Epidermal melanocyte (primary cell): ENCODE data around the gene ATP7A.
"Not testable (repeated sequence)": the region's sequence is repeated elsewhere in the genome, so short reads cannot be mapped to it uniquely, and the experiment has no call there.

Experiments used
- DNase-seq: peaks from one replicate; pipeline ENCODE4 v3.0.0; 2011; ENCODE audit warnings: low spot score; ENCODE audit not compliant: insufficient read length

ATP7A gene

DNA sequence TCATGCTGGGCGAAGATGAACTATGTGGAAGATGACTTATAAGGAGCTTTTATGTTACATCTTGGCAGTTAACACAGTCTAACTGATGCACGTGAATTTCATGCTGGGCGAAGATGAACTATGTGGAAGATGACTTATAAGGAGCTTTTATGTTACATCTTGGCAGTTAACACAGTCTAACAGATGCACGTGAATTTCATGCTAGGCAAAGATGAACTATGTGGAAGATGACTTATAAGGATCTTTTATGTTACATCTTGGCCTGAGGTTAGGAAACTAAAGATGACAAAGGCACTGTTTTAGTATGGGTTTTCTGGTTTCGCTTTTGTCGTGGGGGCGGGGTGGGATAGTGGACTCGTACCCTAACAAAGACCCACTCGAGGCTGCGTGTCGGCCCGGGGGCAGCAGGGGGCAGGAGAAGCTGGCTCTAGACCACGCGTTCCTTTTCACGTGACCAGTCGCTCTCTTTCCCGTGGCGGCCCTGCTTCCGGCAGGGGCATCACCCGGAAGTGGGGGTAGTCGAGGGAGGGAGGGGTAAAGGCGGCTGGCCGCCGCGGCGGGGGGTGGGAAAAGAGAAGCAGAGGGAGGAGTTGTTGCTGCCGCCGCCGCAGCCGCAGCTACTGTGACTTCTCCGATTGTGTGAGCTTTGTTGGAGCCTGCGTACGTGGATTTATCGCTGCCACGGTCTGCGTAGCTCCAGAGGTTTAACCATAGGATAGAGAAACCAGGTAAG lies at the start of gene ATP7A:
ATP7A (plus strand) TSS at position 586 of the 733 bp plus-strand sequence. CDS start 60,949 bp downstream, outside the sequence.
- DNase-seq, result peak; percentile 71

DNA sequence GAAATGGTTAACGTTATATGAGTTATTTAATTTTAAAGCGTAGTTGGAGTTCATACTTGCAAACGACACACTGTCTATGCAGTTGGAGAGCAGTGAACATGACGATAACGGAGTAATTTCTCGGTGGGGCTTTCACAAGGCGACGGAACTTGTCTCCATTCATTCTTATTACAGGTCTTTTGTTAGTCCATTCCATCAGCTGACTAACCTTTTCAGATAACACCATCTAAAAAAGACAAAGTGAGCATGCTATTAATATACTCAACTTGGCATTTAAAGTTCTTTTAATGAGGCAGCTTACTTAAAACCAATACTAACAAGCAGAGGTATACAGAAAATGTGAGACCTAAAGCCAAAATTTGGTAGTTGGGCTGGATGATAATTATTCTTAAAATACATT lies 35.1 kb upstream of the ATP7A start:
- no peak for DNase-seq

DNA sequence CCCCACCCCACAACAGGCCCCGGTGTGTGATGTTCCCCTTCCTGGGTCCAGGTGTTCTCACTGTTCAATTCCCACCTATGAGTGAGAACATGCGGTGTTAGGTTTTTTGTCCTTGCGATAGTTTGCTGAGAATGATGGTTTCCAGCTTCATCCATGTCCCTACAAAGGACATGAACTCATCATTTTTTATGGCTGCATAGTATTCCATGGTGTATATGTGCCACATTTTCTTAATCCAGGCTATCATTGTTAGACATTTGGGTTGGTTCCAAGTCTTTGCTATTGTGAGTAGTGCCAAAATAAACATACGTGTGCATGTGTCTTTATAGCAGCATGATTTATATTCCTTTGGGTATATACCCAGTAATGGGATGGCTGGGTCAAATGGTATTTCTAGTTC lies 29.1 kb upstream of the ATP7A start:
- not testable (repeated sequence) for DNase-seq

DNA sequence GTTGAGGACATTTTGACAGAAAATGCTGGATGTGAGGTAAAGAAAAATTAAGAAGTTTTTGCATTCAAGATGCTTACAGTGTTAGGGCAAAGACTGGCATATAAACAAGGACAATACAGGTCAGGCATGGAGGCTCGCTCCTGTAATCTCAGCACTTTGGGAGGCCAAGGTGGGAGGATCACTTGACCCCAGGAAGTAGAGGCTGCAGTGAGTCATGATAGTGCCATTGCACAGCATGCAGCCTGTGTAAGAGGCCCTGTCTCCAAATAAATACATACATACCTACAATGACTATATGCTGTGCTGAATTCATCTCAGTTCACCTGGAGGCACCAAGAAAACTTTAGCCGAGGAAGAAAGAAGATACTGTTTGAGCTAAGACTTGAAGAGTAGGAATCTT lies 17.6 kb upstream of the ATP7A start:
- DNase-seq, result no peak

DNA sequence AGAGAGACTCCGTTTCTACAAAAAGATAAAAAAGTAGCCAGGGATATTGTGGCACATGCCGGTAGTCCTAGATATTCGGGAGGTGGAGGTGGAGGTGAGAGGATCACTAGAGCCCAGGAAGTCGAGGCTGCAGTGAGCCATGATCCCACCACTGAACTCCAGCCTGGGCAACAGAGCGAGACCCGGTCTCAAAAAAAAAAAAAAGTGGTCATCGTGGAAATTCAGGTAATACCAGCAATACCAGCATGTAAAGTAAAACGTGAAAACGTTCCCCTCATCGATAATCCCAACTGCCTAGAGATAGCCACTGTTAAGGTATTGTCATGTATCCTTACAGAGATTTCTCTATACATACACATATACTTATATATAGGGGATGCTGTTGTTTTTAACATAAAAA lies 16.8 kb upstream of the ATP7A start:
- DNase-seq, result no peak

DNA sequence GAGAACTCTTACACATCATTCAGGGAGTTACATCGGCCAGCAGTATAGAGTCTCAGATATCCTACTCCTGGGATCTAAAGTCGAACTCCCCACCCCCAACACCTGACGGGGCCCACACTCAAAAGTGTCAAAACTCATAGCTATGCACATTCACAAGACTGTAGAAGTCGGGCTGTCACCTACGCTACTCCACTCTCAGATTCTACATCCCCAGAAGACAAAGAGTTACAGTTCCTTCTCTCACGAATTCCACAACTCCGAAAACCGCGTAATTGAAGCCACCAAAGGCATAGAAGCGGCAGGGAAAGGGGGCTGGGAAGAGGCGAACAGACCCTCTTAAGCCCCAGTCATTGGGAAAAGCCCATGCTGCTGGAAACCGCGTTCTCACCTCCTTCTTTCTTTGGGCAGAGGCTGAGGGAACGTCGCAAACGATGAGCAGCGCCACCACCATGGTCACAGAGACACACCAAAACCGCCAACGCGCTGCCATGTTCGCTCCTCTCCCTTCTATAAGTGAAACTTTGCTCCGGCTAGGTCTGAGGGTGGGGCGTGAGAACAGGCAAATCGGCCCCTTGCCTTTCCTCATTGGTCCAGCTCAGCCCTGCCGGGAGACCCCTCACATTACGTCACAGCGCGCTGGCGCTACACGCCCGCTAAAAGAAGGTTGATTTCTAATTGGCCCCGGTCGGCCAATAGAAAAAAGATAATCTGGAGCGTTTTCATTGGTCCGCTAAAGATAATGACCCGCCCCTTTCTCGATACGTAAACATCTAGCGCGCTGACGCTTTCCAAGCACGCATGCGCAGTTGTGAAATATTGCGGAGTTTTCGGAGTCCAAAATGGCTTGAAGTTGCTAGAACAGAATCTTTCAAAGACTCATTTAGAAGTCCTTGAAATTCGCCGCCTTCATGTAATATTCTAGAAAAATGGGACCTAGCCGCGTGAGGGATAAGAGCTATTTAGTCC lies 15.3 kb upstream of the ATP7A start, which contains the start of gene MAGT1:
MAGT1 (minus strand) TSS at position 515 of the 966 bp plus-strand sequence; CDS start at position 490, 25 bp downstream.
- peak; percentile 38 for DNase-seq

DNA sequence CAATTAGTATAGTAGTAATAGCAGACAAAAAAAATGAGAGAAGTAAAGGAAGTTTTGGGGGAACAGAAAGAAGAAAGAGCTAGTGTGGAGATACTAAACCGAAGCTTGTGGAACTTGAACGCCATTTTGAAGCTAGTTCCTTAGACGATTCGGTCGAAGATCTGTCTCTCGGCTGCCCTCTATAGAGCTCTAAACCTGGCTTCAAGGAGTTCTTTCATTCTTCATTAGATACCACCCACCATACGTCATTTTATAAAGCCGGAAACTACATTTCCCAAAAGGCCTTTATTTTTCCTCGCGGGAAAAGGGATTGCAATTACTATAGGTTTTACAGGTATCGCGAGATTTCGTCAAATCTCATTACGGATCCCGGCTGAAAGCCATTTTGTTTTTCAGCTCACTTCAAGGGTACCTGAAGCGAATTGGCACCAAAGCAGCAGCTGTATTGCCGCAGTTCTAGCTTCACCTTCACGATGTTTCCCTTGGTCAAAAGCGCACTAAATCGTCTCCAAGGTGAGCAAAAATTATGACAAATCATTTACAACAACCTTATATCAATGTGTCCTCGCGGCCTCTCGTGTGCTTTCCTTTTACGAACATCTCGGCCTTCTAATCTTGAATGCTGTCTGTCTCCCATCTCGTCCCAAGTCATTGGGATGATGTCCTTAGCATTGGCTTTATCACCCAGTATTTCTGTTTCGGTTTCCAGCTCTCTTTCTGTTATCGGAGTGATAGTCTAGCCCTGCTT lies 11.2 kb upstream of the ATP7A start, which contains the start of gene COX7B:
COX7B (plus strand) TSS at position 388 of the 748 bp plus-strand sequence; CDS start at position 474, 86 bp downstream.
- DNase-seq, result peak; percentile 52

DNA sequence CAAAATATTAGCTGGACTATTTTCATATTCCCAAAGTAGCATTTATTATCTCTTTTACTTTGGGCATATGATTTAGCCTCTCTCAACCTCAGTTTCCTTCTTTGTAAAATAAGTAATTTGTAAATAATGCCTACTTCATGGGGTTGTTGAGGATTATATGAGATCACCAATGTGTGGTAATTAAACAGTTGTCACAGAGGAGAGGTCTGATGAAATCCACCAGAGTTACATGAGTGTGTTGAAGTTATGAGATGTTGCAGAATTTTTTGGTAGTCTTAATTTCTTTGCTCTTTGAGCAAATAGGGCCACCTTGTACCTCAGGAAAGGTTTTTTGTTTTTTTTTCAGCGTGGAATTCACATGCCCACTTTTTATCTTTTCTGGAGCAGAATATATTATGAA lies 9.8 kb upstream of the ATP7A start:
- no peak for DNase-seq

DNA sequence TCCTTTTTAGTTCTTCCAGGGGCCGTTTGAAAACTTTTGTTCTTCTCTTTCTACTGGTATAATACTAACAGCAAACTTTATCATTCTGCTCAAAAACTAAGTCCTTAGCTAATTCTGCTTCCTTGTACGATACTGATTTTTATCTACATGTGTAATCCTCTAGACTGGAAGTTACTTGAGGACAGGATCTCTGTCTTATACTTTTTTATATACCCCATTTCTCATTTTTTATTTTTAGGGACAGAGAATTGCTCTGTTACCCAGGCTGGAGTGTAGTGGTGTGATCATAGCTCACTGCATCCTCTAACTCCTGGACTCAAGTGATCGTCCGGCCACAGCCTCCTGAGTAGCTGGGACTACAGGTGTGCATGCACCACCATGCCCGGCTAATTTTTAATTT lies 9.0 kb upstream of the ATP7A start:
- DNase-seq, result no peak

DNA sequence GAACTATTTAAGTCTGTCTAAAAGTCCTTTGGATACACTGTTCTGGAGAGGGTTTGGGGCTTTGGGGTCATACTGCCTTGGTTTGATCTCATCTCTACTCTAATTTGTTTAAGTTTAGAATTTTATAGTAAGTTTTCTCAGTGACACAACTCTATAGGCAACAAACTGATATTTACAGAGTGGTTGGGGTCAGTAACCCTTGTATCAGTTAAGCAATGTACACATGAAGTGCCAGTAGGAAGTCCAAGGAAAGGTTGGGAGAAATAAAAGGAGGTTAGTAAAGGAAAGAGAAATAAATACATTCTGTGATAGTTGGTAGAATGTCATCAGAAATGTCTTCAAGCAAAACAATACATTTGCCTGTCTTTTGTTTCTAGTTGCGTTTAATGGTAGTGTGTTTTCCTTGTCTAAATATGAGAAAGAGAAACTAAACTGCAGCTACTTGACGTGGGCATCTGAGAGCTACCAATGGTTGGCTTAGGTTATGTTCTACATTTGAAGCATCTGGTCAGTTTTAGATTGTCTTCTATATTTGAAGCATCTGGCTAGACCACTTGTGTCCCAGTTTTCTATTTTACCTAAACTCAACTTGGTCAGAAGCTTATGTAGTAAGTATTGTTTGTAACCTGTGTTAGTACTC lies 6.9 kb downstream of the ATP7A start:
- DNase-seq, result no peak

DNA sequence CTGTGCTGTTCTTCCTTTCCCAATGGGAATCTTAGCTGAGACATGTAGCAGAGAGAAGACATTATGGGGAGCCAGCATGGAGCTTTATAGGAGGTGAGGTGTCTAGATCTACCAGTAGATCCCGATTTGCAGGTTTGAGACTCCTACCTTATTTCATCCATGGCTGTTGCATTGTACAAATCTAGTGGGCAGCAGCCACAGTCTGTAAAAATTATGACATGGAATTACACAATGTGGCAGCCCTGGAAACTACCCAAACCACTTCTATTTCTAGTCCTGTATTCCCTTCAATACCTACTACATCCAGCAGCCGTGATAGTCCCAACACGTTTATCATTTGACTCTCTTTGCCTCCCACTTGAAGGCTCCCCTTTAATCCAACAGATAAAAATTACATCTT lies 8.1 kb downstream of the ATP7A start:
- no peak for DNase-seq

DNA sequence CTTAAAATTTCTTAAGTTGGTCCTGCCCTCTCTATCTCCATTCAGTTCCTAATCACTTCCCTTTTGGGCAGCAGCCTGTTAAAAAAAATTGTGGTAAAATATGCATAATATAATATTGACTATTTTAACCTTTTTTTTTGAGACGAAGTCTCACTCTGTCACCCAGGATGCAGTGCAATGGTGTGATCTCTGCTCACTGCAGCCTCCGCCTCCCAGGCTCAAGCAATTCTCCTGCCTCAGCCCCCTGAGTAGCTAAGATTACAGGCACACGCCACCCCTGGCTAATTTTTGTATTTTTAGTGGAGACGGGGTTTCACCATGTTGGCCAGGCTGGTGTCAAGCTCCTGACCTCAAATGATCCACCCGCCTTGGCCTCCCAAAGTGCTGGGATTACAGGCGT lies 8.9 kb downstream of the ATP7A start:
- DNase-seq, result not testable (repeated sequence)

DNA sequence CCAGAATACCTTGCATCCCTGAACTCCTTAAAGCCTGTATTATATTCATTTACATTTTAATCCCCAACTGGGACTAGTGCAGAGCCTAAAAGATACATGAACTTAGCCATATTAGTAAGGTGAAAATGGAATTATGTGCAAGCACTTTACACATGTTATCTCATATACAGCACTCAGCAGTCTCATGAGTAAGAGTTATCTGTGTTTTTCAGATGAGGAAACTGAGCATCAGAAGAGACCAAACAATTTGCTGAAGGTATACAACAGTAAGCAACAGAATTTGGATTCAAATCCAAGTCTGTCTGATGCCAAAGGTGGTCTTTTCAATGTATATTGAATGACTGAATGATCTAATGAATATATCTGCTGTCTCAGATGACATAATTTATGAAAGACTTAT lies 12.3 kb downstream of the ATP7A start:
- no peak for DNase-seq

DNA sequence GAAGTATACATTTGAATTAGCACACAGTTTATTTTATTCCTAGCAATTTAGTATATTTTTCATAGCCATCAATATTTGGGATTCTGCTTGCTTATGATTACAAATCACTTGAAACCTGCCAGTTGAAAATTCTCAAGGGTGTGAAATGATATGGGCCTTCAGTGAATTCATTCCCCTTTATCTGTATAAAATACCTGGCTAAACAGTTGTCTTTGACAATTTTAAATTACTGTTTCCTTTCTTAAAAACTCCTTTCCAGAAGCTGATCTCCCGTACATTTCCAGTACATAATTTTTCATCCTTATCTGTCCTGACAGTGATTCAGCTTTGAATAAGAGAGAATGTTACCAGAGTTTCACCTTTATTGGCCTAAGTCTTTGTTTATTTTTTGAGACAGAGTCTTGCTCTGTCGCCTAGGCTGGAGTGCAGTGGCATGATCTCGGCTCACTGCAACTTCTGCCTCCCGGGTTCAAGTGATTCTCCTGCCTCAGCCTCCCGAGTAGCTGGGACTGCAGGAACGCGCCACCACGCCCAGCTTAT lies 13.9 kb downstream of the ATP7A start:
- DNase-seq, result no peak

DNA sequence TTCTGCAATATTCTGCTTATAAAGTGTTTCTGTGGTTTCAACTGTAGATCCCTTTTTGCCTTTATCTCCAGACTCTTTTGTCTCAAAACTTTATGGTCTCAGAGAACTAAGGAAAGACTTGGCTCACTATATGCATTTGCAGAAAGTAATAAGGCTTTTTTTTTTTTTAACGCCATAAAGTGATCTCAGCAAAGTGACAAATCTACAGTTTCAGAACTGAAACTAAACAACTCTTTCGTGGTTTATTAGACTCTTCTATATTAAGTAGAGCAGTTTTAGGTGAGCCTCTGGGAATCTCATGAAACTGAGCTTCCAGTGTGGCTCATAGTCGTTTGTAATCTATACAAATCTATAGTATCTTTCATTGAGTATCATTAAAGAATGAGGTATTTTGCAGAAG lies 15.3 kb downstream of the ATP7A start:
- DNase-seq, result no peak

DNA sequence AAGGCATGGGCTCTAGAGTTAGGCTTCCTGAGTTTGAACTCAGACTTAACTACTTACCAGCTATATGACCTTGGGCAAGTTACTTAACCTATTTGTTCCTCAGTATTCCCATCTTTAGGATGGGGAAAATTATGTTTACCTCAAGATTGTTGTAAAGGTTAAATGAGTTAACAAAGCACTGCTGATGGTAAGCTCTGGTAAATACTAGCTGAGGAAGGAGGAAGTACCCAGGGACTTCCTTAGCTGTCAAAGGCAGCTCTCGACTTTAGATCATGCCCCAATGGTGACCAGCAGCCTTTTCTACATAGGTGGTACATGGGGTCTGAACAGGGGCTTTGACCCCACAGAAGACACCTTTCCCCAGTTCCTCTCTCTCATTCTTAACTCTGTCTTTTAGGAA lies 20.1 kb downstream of the ATP7A start:
- DNase-seq, result no peak

DNA sequence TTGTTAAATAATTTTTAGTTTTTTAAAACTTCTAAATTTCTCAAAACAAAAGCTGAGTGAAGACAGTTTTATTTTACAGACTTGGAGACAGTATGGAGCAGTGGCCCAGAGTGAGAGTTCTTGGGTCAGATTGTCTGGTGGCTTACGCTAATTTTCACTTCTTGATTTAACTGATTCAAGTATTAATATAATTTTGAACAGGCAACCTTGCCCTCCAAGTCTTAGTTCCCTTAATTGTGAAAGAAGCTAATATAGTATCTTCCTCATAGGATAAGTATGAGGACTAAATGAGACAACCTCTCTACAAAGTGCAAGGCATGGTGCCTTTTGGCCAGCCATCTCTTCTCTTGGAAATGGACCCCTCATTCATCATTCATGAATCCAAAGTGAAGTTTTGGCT lies 25.4 kb downstream of the ATP7A start:
- no peak for DNase-seq

DNA sequence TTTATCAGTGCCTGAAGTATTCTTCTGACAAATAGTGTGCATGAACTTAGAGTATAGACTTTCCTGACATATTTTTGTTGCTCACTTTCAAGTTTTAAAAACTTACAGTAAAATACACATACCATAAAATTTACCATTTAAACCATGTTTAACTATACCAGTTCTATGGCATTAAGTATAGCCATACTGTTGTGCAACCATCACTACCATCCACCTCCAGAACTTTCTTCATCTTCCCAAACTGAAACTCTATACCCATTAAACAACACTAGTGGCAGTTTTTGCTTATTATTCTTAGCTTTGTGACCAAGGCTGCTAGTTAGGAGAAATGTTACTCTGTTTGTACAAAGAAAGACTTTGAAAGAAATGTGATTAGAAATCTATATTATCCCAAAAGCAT lies 25.8 kb downstream of the ATP7A start:
- no peak for DNase-seq

DNA sequence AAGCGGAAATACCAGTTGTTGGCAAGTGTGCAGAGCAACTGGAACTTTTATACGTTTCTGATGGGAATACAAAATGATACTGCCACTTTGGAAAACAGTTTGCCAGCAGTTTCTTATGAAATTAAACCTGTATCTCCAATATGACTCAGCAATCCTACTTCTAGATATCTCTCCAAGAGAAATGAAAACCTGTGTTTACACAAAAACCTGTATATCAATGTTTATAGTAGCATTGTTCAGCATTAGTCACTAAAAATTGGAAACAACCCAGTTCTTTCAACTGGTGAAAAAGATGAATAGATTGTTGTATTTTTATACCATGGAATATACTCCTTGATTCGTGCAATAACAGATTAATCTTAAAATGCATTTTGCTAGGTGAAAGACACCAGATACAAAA lies 26.8 kb downstream of the ATP7A start:
- no peak for DNase-seq

DNA sequence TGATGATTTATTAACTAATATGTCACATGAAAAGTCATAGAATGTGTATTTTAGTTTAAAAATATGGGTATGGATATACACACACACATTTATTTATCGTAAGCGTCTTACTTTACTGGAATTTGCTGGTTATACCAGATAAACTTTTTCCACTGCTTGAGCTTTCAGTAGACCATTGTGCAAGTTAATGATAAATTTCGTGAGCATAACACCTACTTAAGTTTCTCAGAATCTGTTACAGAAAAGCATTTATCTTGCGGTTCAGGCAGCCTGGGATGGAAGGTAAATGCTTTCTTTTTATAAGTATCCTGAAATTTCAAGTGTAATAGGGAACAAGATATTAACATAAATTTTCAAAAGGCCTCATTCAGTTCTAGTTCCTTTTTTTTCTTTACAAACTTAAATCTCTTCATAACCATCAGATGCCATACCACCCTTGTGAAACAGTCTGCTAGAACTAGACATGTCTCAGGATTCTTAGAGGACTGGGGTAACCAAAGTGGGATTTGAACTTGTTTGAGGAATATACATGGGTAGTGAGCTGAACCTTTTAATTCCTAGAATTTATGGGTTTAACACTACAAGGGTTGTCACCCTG lies 27.7 kb downstream of the ATP7A start:
- DNase-seq, result no peak
